ENCODE results near the gene NKG7. TPM values are rescaled to one million over a fixed set of nuclear protein-coding genes. Genes with fewer than 3 reads are reported as not detected.

Gene NKG7
- total and polyA plus RNA-seq, 2 of the 13 experiments (the other 11 are each of a cell fraction or from before 2014, with no cell fraction given): 0.40 TPM; not detected in 1

DNA sequence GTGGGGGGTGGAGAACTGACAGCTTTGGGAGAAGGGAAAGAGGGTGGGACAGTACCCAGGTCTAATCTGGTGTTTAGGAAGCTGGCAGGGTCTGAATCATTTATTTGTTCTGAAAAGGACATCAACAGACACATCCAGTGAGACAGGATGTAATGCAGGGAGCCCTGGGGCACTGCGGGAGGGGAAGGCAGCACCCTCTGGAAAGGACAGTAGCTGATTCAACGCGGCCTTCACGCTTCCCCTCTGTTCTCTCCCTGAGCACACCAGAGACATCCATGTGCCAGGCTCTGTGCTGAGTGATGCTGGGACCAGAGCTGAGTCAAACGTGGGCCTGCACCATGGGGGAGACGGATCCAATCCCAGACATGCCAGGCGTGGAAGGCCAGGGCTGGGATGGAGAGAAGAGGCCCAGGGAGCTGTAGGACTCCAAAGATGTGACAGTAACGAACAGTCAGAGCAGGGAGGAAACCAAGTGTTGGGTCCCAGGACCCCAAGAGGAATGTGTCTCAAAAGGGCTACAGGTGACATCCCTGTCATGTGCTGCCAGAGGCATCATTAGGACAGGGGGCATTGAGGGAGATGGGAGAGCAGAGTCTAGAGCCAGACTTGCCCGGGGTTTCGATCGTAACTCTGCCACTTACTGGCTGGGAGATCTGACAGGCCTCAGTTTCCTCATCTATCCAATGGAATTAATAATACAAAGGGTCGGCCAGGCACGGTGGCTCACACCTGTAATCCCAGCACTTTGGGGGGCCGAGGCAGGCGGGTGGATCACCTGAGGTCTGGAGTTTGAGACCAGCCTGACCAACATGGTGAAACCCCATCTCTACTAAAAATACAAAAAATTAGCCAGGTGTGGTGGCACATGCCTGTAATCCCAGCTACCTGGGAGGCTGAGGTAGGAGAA is 8.0 kb downstream of the NKG7 start (continued):
- TF ChIP-seq SOX6 (IDR thresholded peaks at IDR 0.05) (no peak), SOX6 (CRISPR knock-in tag; IDR thresholded peaks at IDR 0.05) (peak; percentile 71; the same call in 1 of the 2 replicates), TBX2 (CRISPR knock-in tag; IDR thresholded peaks at IDR 0.05; ENCODE audit: borderline replicate concordance) (peak; percentile 37; the same call in 1 of the 2 replicates), RBM39 (IDR thresholded peaks at IDR 0.05; ENCODE audit: low read depth, low read length, poor library complexity, severe bottlenecking) (peak; percentile 39), ZFY (CRISPR knock-in tag; IDR thresholded peaks at IDR 0.05) (peak; percentile 33; the same call in 1 of the 2 replicates), ZNF33B (CRISPR knock-in tag; IDR thresholded peaks at IDR 0.05) (peak; percentile 60; the same call in 1 of the 2 replicates), GATAD2A (CRISPR knock-in tag; IDR thresholded peaks at IDR 0.05) (peak; percentile 54; the same call in 1 of the 2 replicates), MIER2 (CRISPR knock-in tag; IDR thresholded peaks at IDR 0.05) (no peak), TAF1 (CRISPR knock-in tag; IDR thresholded peaks at IDR 0.05) (peak; percentile 29; the same call in 1 of the 2 replicates), SOX13 (IDR thresholded peaks at IDR 0.05) (no peak; the same call in 1 of the 2 replicates), SOX13 (CRISPR knock-in tag; conservative IDR thresholded peaks at IDR 0.05 in 1 of 2, IDR thresholded peaks at IDR 0.05 in 1 of 2) (peak in 1 of 2 experiments; percentile 69; a peak in 3 of 4 replicates), ZIK1 (CRISPR knock-in tag; IDR thresholded peaks at IDR 0.05; ENCODE audit: borderline replicate concordance, low read depth) (0 out of 2 replicates have a peak, but pooled peaks have one; percentile 66), KDM2A (CRISPR knock-in tag; IDR thresholded peaks at IDR 0.05; ENCODE audit: borderline replicate concordance, low read depth) (peak; percentile 66; the same call in 1 of the 2 replicates), ERF (CRISPR knock-in tag; IDR thresholded peaks at IDR 0.05) (peak; percentile 73), ARNT2 (CRISPR knock-in tag; IDR thresholded peaks at IDR 0.05; ENCODE audit: low read depth) (no peak), ZNF720 (CRISPR knock-in tag; IDR thresholded peaks at IDR 0.05) (no peak), ZMAT3 (CRISPR knock-in tag; conservative IDR thresholded peaks at IDR 0.05) (0 out of 2 replicates have a peak, but pooled peaks have one; percentile 45), ZBTB33 (CRISPR knock-in tag; IDR thresholded peaks at IDR 0.05) (peak; percentile 22; the same call in 1 of the 2 replicates), DRAP1 (CRISPR knock-in tag; IDR thresholded peaks at IDR 0.05) (0 out of 2 replicates have a peak, but pooled peaks have one; percentile 15), CEBPG (CRISPR knock-in tag; IDR thresholded peaks at IDR 0.05) (0 out of 2 replicates have a peak, but pooled peaks have one; percentile 31), SALL1 (CRISPR knock-in tag; IDR thresholded peaks at IDR 0.05) (peak; percentile 47; the same call in 1 of the 2 replicates), FOXA1 (IDR thresholded peaks at IDR 0.05) (no peak), FOXA1 (CRISPR knock-in tag; IDR thresholded peaks at IDR 0.05) (no peak), IKZF1 (IDR thresholded peaks at IDR 0.05) (no peak), JUNB (CRISPR knock-in tag; IDR thresholded peaks at IDR 0.05; ENCODE audit: borderline replicate concordance) (0 out of 2 replicates have a peak, but pooled peaks have one; percentile 24), FOXA3 (CRISPR knock-in tag; IDR thresholded peaks at IDR 0.05) (peak; percentile 51; the same call in 1 of the 2 replicates), ZFX (CRISPR knock-in tag; IDR thresholded peaks at IDR 0.05; ENCODE audit: low read depth) (peak; percentile 63), ZNF639 (CRISPR knock-in tag; conservative IDR thresholded peaks at IDR 0.05) (peak; percentile 54; the same call in 1 of the 2 replicates)

All from HepG2 (cell line).